ENCODE results near the gene RUVBL2.
A peak's percentile ranks its signal among the peaks of the same experiment; 100 is the strongest.
"Not testable (repeated sequence)": the region's sequence is repeated elsewhere in the genome, so short reads cannot be mapped to it uniquely, and the experiment has no call there.

Gene RUVBL2

DNA sequence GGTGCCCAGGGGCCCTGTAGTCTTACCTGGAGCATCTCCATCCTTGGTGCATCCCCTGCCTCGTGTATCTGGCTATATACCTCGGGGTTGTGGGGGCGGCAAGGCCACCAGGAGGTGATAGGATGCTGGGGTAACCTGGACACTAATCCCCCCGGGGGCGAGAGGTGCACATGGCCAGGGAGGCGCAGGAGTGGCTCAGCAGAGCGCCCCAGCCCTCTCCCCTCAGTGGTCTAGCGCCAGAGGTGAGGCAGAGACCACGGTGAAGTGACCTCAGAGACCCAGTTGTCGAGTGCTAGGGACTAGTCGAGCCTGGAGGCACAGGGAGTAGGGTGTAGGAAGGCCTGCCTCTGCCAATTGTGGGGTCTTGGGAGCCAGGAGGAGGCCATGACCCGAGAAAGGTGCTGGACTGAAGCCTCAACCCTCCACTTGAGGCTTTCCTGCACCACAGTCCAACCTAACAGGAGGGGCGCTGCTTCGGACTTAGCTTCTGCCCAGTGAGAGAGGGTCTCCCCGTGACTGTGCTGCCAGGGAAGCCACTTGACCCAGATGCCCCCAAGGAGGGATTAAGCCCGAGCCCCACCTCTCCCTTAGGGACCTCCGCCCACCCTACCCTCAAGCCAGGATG lies 23.5 kb downstream of the RUVBL2 start, which contains the start of gene LHB:
Gene LHB (minus strand): TSS at position 51 of the 625 bp plus-strand sequence. CDS start 10 bp downstream, at position 41.
- no peak for DNase-seq (ENCODE audit: low read depth in 2 of 2, low spot score in 1 of 2)

- DNase-seq (ENCODE audit: low read depth in 2 of 2, low spot score in 1 of 2): peak; percentile 26 to 34
Measured at GRCh38 chr19:49017666-49018351, 24.1 kb downstream of the RUVBL2 start.

GRCh38 chr19:49018388-49019241 lies 24.9 kb downstream of the RUVBL2 start:
- not testable (repeated sequence) for DNase-seq (ENCODE audit: low read depth in 2 of 2, low spot score in 1 of 2)

DNA sequence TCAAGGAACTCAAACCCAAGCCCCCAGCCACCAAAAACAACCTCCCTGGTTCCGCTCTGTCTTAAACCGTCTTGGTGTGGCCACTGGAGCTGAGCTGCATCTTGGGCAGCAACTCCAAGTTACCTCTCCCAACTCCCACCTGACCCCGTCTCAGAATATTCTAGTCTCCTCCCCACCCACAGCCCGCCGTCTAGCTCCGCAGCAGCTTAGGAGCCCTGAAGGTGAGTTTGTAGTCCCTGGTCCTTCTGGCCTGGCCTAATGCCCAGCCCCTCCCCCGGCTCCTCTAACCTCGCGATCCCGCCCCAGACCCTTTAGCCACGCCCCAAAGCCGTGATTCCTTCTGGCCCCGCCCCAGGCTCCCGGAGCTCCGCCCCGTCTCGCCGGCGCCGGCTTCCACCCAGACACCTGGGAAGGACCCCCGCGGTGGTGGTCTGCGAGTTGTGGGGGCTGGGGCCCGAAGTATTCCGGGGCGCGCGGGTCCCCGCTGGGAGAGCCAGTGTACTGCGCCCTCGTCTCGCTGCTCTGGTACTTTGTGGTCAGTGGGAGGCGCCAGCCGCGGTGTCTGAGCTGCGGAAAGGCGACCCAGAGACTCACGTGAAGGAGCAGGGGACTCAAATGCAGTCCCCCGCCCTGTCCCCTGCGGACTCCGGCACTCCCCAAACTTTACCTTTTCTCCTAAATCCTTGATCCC lies 25.7 kb downstream of the RUVBL2 start:
- DNase-seq (ENCODE audit: low read depth in 2 of 2, low spot score in 1 of 2): peak; percentile 35 to 37

- no peak for DNase-seq (ENCODE audit: low read depth in 2 of 2, low spot score in 1 of 2)
Measured at GRCh38 chr19:49020342-49020741, 26.7 kb downstream of the RUVBL2 start.

DNA sequence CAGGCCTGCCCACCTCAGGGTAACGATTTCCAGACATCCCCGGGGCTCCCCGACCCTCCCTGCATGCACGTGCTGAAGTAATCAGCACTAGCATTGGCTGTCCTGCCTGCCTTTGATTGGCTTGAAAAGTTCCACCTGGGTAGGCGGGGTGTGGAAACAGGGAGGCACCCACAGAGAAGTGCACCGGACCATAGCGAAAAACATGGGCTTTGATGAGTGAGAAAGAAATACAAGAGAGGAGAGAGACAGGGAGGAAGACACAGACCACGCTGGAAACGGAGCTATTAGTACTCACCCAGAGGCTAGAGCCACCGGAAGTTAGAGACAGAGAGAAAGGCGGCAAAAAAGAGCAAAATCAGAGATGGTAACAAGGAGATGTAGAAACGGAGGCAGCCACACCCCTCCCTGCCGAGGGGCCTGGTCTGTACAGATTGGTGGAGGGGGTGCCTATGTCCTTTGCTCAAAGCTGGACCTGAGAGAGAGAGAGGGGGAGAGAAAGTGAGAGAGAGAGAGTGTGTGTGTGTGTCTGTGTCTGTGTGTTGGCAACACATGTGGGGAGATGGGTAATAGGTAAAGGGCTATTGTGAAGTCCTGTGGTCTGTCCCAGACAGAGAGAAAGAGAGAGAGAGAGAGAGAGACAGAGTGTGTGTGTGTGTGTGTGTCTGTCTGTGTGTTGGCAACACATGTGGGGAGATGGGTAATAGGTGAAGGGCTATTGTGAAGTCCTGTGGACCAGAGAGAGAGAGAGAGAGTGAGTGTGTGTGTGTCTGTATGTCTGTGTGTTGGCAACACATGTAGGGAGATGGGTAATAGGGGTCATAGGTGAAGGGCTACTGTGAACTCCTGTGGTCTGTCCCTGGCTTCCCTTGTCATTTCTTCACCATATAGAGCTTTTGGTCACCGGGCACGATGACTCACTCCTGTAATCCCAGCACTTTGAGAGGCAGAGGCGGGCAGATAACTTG lies 27.5 kb downstream of the RUVBL2 start:
- DNase-seq (ENCODE audit: low read depth in 2 of 2, low spot score in 1 of 2): no peak

DNA sequence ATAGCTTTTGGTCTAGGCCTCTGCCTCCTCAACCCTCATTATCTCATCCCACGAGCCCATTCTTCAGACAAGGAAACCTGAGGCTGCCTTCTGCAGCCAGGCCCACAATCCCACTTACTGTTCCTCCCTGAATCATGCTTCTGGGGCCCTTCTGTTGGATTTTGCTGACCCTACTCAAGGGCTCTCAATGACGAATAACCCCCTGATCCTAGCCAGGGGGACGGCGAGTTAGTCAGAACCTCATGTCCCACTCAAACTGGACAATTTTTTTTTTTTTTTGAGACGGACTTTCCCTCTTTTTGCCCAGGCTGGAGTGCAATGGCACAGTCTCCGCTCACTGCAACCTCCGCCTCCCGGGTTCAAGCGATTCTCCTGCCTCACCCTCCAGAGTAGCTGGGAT lies 28.4 kb downstream of the RUVBL2 start:
- no peak for DNase-seq (ENCODE audit: low read depth in 2 of 2, low spot score in 1 of 2)

GRCh38 chr19:49024233-49024632 lies 30.5 kb downstream of the RUVBL2 start, which contains the start of gene CGB3:
TSS of gene CGB3 (minus strand) at chr19:49024333. CDS start at chr19:49023971, 362 bp downstream.
- DNase-seq (ENCODE audit: low read depth in 2 of 2, low spot score in 1 of 2): not testable (repeated sequence)

DNA sequence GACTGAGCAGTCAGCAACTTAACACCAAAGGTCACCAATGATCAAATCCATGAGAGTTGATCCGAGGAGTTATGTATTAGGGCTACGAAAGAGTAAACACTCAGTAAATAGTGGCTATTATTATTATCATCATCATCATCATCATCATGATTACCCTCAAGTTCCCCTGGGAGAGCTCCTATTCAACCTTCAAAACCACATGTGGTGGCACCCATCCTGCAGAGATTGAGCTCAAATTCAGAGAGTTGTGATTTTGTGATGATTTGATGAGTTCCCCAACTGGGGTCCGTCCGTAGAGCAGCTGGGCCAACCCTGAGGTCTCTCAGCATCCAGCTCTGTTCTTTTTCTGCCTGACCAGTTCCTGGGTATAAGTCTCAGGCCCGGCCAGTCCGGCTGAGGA lies 31.4 kb downstream of the RUVBL2 start:
- DNase-seq (ENCODE audit: low read depth in 2 of 2, low spot score in 1 of 2): not testable (repeated sequence)

DNA sequence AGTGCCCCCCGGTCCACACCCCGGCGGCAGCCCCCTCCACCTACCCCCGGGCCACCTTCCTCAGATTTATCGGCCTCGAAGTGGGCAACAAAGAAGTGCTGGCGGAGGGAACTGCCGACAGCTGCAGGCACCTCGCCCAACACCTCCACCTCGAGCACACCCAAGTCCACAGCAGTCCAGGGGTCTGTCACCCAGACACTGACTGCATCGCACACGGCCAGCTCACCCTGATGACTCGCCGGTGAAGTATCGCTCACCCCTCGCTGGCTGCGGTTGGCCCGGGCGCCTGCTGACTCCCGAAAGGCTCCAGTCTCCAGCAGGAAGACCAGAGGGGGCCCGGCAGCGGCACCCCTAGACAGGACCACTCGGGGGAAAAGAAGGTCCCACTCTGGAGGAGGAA lies 31.9 kb downstream of the RUVBL2 start:
- DNase-seq (ENCODE audit: low read depth in 2 of 2, low spot score in 1 of 2): not testable (repeated sequence)

GRCh38 chr19:49028686-49029085 lies 35.0 kb downstream of the RUVBL2 start:
- DNase-seq (ENCODE audit: low read depth in 2 of 2, low spot score in 1 of 2): not testable (repeated sequence)

DNA sequence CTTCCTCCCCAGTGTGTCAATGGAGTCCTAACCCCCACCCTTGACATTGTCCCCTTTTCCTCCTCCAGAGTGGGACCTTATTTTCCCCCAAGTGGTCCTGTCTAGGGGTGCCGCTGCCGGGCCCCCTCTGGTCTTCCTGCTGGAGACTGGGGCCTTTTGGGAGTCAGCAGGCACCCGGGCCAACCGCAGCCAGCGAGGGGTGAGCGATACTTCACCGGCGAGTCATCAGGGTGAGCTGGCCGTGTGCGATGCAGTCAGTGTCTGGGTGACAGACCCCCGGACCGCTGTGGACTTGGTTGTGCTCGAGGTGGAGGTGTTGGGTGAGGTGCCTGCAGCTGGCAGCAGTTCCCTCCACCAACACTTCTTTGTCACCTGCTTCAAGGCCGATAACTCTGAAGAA lies 36.1 kb downstream of the RUVBL2 start:
- not testable (repeated sequence) for DNase-seq (ENCODE audit: low read depth in 2 of 2, low spot score in 1 of 2)

DNA sequence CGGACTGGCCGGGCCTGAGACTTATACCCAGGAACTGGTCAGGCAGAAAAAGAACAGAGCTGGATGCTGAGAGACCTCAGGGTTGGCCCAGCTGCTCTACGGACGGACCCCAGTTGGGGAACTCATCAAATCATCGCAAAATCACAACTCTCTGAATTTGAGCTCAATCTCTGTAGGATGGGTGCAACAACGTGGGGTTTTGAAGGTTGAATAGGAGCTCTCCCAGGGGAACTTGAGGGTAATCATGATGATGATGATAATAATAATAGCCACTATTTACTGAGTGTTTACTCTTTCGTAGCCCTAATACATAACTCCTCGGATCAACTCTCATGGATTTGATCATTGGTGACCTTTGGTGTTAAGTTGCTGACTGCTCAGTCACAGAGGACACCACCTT lies 36.6 kb downstream of the RUVBL2 start:
- not testable (repeated sequence) for DNase-seq (ENCODE audit: low read depth in 2 of 2, low spot score in 1 of 2)

DNA sequence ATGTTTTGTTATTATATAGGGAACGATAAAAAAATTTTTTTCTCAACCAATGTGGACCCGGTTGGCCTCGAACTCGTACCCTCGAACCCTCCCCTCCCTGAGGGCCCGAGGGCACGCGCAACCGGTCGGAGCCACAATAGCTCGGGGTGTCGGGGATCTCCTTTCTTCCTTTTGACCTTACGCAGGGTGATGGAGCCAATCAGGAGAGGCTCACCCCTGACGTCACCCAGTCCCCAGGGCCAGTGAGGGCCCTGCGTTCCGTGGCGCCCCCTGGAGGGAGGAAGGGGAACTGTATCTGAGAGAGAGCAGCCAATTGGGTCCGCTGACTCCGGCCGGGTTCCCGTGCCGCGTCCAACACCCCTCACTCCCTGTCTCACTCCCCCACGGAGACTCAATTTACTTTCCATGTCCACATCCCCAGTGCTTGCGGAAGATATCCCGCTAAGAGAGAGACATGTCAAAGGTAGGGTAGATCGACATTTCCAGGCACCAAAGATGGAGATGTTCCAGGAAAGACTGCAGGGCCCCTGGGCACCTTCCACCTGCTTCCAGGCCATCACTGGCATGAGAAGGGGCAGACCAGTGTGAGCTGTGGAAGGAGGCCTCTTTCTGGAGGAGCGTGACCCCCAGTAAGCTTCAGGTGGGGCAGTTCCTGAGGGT lies 38.1 kb downstream of the RUVBL2 start, which contains the start of gene CGB2:
Gene CGB2 (plus strand): TSS at position 249 of the 660 bp plus-strand sequence. CDS start 206 bp downstream, at position 455.
- DNase-seq (ENCODE audit: low read depth in 2 of 2, low spot score in 1 of 2): not testable (repeated sequence)

DNA sequence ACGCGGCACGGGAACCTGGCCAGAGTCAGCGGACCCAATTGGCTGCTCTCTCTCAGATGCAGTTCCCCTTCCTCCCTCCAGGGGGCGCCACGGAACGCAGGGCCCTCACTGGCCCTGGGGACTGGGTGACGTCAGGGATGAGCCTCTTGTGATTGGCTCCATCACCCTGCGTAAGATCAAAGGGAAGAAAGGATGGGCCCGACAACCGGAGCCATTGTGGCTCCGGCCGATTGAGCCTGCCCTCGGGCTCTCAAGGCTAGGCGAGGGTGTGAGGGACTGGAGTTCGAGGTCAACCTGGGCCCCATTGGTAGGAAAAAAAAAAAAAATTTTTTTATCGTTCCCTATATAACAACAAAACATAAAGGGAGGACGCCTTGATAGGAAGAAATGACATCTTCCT lies 43.1 kb downstream of the RUVBL2 start, which contains the start of gene CGB1:
Gene CGB1 (minus strand): TSS at position 81 of the 400 bp plus-strand sequence. CDS start 184 bp downstream, outside the sequence.
- DNase-seq (ENCODE audit: low read depth in 2 of 2, low spot score in 1 of 2): not testable (repeated sequence)

- not testable (repeated sequence) for DNase-seq (ENCODE audit: low read depth in 2 of 2, low spot score in 1 of 2)
Measured at GRCh38 chr19:49038111-49038510, 44.4 kb downstream of the RUVBL2 start.

- not testable (repeated sequence) for DNase-seq (ENCODE audit: low read depth in 2 of 2, low spot score in 1 of 2)
Measured at GRCh38 chr19:49038557-49039276, 45.0 kb downstream of the RUVBL2 start.

- not testable (repeated sequence) for DNase-seq (ENCODE audit: low read depth in 2 of 2, low spot score in 1 of 2)
Measured at GRCh38 chr19:49039736-49040135, 46.0 kb downstream of the RUVBL2 start.
